Duodenal mucosa (tissue), 2 donors: ENCODE data around the gene ZNF284.

Source experiments
- H3K27ac ChIP-seq: one replicate; pipeline ENCODE4 v1.7.0; 2013; ENCODE audit warnings: low read depth, low read length
- H3K27me3 ChIP-seq, 2 donors: one replicate each; pipeline ENCODE4 v1.7.0; 2013; ENCODE audit warnings: low read length in 2 of 2, control low read depth in 1 of 2; ENCODE audit not compliant: insufficient read depth in 2 of 2, control insufficient read depth in 1 of 2
- H3K36me3 ChIP-seq, 2 donors: one replicate each; pipeline ENCODE4 v1.7.0; 2013; ENCODE audit warnings: low read length in 2 of 2, control low read depth in 1 of 2; ENCODE audit not compliant: insufficient read depth in 2 of 2, control insufficient read depth in 1 of 2
- H3K4me1 ChIP-seq, 2 donors: one replicate each; pipeline ENCODE4 v1.7.0; 2013; ENCODE audit warnings: low read length in 2 of 2, control low read depth in 1 of 2; ENCODE audit not compliant: insufficient read depth in 2 of 2, control insufficient read depth in 1 of 2
- H3K4me3 ChIP-seq, 2 donors: one replicate each; pipeline ENCODE4 v1.7.0; 2013; ENCODE audit warnings: low read length in 2 of 2, low read depth in 1 of 2
- H3K9ac ChIP-seq, 2 donors: one replicate each; pipeline ENCODE4 v1.7.0; 2013; ENCODE audit warnings: low read length in 2 of 2, low read depth in 1 of 2
- H3K9me3 ChIP-seq, 2 donors: one replicate each; pipeline ENCODE4 v1.7.0; 2013; ENCODE audit warnings: low read length in 2 of 2, control low read depth in 1 of 2; ENCODE audit not compliant: control insufficient read depth in 1 of 2

ZNF284 gene

DNA sequence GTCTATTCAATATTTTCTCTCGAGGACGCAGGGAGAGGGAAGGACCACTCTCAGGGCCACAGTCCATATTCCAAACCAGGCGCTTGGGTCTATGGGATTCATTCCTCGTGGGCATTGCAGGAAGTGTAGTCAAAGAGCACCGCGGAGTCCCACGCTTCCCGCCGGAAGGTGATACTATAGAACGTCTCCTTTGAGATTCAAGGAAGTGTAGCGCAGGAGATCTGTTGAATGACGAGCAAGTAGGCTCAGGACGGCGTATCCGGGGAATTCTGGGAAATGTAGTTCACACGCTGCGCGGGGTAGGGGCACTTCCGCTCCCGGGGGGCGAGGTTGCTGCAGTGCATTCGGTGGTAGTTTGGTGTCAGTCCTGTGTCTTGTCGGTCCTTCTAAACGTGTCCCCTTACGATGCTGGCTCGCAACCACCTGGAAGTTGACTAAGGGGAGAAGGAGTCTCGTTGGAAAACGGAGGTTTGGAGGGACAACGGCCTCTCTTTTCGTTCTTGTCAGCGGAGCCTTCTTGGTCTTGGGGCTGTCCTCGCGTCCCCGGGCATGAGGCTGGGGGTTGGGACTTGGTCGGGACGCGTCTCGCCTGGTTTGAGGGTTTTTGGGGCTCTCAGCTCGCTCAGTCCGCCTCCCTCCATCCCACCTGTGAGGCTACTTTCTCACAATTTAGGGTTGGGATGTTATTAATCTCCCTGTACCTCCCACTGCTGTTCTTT is at the start of gene ZNF284:
TSS of gene ZNF284 (plus strand) at position 336 of the 719 bp plus-strand sequence. CDS start 4,231 bp downstream, outside the sequence.
- Histone ChIP-seq H3K27me3 (no peaks in the 10 kb centered on the region), H3K4me1 (peaks cover 10 to 13% of the 10 kb centered on the region in 2 donors), H3K9me3 (peaks cover 10 to 14% of the 10 kb centered on the region in 2 donors), H3K36me3 (peaks cover 4 to 6% of the 10 kb centered on the region in 2 donors), H3K9ac (peak within 1 kb of the TSS; percentile 78 to 82), H3K27ac (no peak within 1 kb of the TSS), H3K4me3 (peak within 1 kb of the TSS; percentile 95 to 98)

DNA sequence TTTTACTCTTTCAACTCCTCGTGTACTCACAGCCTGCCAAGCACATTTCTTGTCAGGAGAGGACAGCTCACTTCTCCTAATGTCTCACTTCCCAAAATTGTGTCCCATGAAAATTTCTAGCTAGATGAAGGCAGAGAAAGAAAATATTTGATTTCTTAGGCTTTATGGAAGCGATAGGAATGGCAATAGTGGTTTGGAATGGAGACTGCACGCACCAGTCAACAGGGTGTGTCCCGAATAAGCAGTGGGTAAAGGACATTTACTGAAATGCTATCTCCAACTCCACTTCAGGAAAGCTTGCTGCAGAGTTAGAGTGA is 47.1 kb upstream of the ZNF284 start:
- H3K9ac ChIP-seq = peak overlapping the region in 1 of 2 donors; percentile 72
- peaks cover 4 to 6% of the 10 kb centered on the region in 2 donors for H3K4me1 ChIP-seq
- H3K27ac ChIP-seq = no peak overlapping the region

GRCh38 chr19:44025217-44025936 is 46.6 kb upstream of the ZNF284 start, which contains the start of gene ZNF222:
TSS of gene ZNF222 (plus strand) at chr19:44025379. CDS start at chr19:44025437, 58 bp downstream.
- Histone ChIP-seq H3K9me3 (peaks cover 0 to 29% of the 10 kb centered on the region in 2 donors), H3K9ac (peak within 1 kb of the TSS; percentile 72 to 75), H3K36me3 (peaks cover 25 to 36% of the 10 kb centered on the region in 2 donors), H3K4me1 (peaks cover 4 to 6% of the 10 kb centered on the region in 2 donors), H3K4me3 (peak within 1 kb of the TSS; percentile 82 to 97), H3K27ac (no peak within 1 kb of the TSS), H3K27me3 (no peaks in the 10 kb centered on the region)

More for the DNA sequence above, 47.1 kb upstream of the ZNF284 start:
- peaks cover 22 to 31% of the 10 kb centered on the region in 2 donors for H3K36me3 ChIP-seq
- H3K27me3 ChIP-seq = no peaks in the 10 kb centered on the region
- H3K9me3 ChIP-seq = peaks cover 0 to 24% of the 10 kb centered on the region in 2 donors
- peak overlapping the region; percentile 82 to 97 for H3K4me3 ChIP-seq

- Histone ChIP-seq H3K27ac (no peak overlapping the region), H3K9me3 (peaks cover 5 to 38% of the 10 kb centered on the region in 2 donors), H3K9ac (no peak overlapping the region), H3K4me3 (no peak overlapping the region), H3K36me3 (peaks cover 32 to 47% of the 10 kb centered on the region in 2 donors), H3K27me3 (no peaks in the 10 kb centered on the region), H3K4me1 (peaks cover 4 to 6% of the 10 kb centered on the region in 2 donors)
Measured at GRCh38 chr19:44026622-44027021, 45.3 kb upstream of the ZNF284 start.

DNA sequence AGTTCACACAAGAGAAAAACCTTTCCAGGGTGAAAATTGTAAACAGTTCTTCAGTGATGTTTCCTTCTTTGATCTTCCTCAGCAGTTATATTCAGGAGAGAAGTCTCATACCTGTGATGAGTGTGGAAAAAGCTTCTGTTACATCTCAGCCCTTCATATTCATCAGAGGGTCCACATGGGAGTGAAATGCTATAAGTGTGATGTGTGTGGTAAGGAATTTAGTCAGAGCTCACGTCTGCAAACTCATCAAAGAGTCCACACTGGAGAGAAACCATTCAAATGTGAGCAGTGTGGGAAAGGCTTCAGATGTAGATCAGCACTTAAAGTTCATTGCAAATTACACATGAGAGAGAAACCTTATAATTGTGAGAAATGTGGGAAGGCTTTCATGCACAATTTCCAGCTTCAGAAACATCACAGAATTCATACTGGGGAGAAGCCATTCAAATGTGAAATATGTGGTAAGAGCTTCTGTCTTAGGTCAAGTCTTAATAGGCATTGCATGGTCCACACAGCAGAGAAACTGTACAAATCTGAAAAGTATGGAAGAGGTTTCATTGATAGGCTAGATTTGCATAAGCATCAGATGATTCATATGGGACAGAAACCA is 39.9 kb upstream of the ZNF284 start:
- peaks cover 42 to 55% of the 10 kb centered on the region in 2 donors for H3K36me3 ChIP-seq
- peak overlapping the region in 1 of 2 donors; percentile 0 for H3K4me3 ChIP-seq
- peaks cover 40 to 65% of the 10 kb centered on the region in 2 donors for H3K9me3 ChIP-seq
- H3K27me3 ChIP-seq = no peaks in the 10 kb centered on the region
- no peak overlapping the region for H3K27ac ChIP-seq
- H3K4me1 ChIP-seq = no peaks in the 10 kb centered on the region
- no peak overlapping the region for H3K9ac ChIP-seq

DNA sequence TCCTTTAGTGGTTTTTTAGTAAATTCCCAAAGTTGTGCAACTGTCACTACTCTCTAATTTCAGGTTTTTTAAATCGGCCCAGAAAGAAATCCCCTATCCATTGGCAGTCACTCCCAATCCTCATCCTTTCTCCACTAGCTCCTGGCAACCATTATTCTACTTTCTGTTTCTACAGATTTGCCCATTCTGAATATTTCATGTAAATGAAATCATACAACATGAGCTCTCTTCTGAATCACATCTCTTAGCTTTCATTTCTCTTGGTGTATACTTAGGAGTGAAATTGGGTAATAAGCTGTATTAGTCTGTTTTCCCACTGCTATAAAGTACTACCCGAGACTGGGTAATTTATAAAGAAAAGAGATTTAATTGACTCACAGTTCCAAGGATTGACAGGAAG is 29.8 kb upstream of the ZNF284 start:
- Histone ChIP-seq H3K9ac (no peak overlapping the region), H3K27ac (no peak overlapping the region), H3K4me3 (no peak overlapping the region), H3K4me1 (no peaks in the 10 kb centered on the region), H3K9me3 (peaks cover 5 to 12% of the 10 kb centered on the region in 2 donors), H3K27me3 (no peaks in the 10 kb centered on the region), H3K36me3 (no peaks in the 10 kb centered on the region)

DNA sequence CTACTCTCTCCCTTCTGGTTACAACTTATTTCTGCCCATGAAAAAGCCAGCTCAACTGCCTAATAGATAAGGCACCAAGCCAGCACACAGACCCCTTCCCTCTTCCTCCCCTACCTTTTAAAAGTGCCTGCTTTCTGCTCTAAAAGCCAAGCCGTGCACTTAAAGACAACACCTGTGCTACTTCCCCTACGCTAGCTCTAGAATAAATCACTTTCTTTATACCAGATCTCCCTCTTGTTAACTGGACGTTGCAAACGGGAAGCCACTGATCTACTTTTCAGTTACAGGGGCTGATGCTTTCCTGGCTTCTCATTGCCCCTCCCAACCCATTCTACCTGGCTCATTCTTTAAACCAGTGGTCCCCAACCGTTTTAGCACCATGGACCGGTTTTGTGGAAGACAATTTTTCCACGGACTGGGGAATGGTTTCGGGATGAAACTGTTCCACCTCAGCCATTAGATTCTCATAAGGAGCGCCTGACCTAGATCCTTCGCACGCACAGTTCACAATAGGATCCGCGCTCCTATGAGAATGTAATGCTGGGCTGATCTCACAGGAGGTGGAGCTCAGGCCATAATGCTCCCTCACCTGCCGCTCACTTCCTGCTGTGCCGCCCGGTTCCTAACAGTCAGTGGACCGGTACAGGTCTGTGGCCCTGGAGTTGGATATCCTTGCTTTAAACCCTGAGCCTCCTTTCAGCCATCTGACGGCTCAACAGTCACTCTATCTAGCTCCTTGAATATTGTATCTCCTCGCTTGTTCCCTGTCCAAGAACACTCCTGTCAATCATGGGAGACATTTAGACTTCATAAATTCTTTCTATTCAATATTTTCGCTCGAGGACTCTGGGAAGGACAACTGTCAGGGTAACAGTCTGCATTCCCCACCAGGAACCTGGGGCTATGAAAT is 21.0 kb upstream of the ZNF284 start:
- Histone ChIP-seq H3K4me1 (peaks cover 10 to 18% of the 10 kb centered on the region in 2 donors), H3K27me3 (peaks cover 0 to 3% of the 10 kb centered on the region in 2 donors), H3K9ac (peak overlapping the region in 1 of 2 donors; percentile 87), H3K4me3 (peak overlapping the region; percentile 80 to 97), H3K9me3 (peaks cover 7 to 11% of the 10 kb centered on the region in 2 donors), H3K27ac (no peak overlapping the region), H3K36me3 (peaks cover 4 to 11% of the 10 kb centered on the region in 2 donors)

DNA sequence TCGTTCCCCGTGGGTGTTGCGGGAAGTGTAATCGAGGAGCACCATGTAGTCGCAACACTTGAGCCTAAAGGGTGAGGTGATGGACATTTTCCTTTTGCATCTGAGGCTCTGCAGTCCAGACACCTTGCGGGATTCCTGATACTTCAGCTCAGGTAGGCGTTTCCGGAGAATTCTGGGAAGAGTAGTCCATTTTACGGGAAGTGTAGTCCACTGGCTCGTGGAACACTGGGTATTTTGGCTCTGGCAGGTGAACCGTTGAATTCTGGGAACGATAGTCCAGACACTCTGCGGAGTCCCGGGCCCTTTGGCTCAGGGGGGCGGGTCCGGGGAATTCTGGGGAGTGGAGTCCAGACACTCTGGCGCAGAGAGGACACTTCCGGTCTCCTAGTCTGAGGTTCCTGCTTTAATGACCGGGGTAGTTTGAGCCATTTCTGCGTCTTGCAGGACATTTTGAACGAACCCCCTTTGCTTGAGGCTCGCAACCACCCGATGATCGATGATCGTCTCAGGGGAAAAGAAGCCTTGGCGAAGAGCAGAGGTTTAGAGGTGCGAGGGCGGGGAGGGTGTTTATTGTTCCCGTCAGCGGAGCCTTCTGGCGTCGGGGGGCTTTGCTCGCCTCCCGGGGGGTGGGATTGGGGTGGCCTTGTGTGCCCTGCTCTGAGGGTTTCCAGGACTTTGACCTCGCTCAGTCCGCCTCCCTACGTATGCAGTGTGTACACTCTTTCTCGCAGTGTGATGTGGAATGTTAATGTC is 20.1 kb upstream of the ZNF284 start, which contains the start of gene ZNF223:
TSS of gene ZNF223 (plus strand) at position 387 of the 753 bp plus-strand sequence. CDS start 3,141 bp downstream, outside the sequence.
- Histone ChIP-seq H3K27me3 (peaks cover 0 to 3% of the 10 kb centered on the region in 2 donors), H3K36me3 (peaks cover 4 to 12% of the 10 kb centered on the region in 2 donors), H3K27ac (peak within 1 kb of the TSS; percentile 13), H3K4me3 (peak within 1 kb of the TSS; percentile 80 to 97), H3K9me3 (peaks cover 7 to 12% of the 10 kb centered on the region in 2 donors), H3K9ac (peak within 1 kb of the TSS; percentile 82 to 87), H3K4me1 (peaks cover 10 to 18% of the 10 kb centered on the region in 2 donors)

GRCh38 chr19:44055870-44056269 is 16.1 kb upstream of the ZNF284 start:
- Histone ChIP-seq H3K36me3 (peaks cover 31 to 44% of the 10 kb centered on the region in 2 donors), H3K4me1 (peaks cover 6 to 18% of the 10 kb centered on the region in 2 donors), H3K4me3 (no peak overlapping the region), H3K9me3 (peaks cover 12 to 14% of the 10 kb centered on the region in 2 donors), H3K27me3 (no peaks in the 10 kb centered on the region), H3K9ac (no peak overlapping the region), H3K27ac (no peak overlapping the region)
